ENCODE measurements around the gene MAP3K13.

MAP3K13 gene, protein sequence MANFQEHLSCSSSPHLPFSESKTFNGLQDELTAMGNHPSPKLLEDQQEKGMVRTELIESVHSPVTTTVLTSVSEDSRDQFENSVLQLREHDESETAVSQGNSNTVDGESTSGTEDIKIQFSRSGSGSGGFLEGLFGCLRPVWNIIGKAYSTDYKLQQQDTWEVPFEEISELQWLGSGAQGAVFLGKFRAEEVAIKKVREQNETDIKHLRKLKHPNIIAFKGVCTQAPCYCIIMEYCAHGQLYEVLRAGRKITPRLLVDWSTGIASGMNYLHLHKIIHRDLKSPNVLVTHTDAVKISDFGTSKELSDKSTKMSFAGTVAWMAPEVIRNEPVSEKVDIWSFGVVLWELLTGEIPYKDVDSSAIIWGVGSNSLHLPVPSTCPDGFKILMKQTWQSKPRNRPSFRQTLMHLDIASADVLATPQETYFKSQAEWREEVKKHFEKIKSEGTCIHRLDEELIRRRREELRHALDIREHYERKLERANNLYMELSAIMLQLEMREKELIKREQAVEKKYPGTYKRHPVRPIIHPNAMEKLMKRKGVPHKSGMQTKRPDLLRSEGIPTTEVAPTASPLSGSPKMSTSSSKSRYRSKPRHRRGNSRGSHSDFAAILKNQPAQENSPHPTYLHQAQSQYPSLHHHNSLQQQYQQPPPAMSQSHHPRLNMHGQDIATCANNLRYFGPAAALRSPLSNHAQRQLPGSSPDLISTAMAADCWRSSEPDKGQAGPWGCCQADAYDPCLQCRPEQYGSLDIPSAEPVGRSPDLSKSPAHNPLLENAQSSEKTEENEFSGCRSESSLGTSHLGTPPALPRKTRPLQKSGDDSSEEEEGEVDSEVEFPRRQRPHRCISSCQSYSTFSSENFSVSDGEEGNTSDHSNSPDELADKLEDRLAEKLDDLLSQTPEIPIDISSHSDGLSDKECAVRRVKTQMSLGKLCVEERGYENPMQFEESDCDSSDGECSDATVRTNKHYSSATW

DNA sequence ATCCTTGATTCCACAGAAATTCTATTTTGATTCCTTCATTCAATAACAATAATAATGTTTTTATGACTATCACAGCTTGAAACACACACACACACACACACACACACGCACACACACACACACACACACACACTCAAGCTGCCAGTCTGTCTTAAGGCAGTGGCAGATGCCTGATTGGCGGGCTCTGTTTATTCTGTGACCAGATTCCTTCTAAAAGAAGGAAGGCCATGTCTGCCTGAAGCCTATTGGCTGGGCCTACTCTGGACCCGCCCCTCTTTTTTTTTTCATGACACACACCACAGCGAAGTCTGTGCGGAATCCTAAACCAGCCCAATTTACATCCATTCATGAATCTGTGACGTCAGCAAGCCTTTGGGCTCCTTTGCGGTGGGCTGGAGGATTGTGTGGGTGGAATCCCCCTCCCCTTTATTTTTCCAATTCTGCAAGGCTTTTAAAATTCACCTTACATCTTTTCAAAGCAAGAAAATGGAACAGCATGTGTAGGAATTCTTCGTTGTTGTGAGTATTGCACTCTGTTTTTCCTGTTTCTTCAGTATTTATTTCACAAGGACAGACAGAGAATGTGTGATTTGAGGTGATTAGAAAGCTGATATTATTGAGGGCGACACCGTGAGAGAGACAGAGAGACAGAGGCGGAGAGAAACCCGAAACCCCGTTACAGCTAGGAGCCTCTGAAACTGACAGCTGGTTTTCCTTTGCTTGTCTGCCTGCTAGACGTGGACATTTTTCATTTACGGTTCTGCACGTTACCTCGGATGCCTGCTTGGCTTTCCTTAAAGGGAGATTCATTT lies at the start of gene MAP3K13:
TSS of gene MAP3K13 (plus strand) at position 287 of the 812 bp plus-strand sequence. CDS start 65,446 bp downstream, outside the sequence.
- DNase-seq (ENCODE audit: low read depth): no peak

DNA sequence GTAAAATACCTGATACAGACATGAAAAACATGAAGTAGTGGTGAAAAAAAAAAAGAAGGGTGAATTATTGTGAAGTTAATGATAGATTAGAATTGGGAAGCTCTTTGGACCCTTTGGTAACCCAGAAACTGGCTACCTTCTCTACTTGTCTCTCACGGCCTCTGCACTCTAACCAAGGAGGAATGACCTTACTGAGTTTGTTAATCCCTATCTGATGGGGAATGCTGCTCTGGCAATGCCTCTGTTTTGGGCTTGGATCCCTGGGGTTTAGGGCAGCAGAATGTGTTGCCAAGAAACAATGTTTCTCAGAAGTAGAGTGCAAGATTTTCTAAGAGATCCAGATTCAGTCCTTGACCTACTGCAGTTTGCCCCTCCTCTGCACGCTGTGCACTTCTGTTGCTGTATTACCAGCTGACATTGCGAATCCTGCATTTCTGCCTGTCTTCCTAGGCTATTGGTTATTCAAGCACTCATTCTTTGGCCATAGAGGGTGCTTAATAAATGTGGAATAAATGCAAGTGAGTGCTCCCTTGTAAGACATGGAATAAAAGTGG lies 49.2 kb upstream of the MAP3K13 start:
- no peak for DNase-seq (ENCODE audit: low read depth)

DNA sequence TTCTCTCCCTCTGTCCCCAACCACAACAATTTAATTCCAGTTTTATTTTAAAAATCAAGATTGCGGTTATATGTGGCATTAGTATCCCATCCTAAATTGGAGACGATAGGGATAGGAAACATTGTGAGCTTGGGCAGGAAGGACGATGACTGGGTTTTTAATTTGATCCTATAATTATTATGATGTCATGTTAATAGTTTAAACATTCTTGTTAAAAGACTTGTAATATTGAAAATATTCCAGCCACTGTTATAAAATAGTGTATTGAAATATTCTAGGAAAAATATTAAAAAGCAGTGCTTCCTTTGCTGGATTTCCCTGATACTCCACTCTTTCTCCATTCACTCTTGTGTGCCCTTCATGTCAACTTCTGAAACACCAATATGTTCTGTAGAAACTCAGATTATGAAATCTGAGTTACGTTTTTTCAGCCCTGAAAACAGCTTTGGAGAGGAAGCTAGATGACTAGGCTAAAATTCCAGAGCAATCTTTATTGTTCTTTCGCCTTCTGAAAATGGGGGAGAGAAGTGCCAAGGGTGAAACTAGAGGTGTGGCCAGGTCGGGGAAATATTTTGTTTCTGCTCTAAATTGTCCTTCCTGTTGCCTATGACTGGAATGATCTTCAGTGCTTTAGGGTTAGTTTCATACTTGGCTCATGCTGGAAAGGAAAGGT lies 46.1 kb upstream of the MAP3K13 start:
- no peak for DNase-seq (ENCODE audit: low read depth)

DNA sequence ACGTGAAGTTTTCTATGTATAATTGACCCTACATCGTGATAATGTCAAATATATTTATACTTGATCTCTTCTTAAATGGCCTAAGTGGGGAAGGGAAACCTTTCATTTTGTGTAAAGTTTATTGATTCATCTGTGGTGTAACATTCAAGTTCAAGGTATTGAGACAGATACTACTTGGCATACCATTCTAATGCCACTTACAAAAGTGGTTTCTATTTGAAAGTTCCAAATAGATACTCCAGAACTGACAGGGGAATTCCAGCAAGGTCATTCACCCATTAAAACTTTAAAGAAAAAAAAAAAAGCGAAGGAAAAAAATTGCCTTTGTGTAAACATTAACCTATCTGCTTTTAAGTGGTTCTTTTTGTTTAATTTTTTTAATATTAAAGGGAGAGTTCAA lies 45.3 kb upstream of the MAP3K13 start:
- no peak for DNase-seq (ENCODE audit: low read depth)

DNA sequence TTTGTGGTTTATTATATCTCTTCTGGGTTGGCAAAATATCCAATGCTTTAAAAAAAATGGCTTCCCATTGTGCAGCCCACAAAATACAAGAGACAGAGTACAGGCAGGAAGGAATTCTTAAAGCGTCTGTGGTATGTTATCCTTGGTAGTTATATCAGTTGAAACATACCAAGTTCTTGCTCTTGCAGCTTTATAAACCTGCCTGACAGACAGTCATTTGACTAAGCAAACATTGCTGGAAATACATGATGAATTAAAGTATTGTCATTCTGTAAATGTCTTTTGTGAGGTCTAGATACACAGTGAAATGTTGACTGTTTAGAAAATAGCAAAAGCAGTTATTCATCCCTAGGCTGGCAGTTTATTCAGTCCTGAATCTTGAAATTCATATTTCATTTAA lies 44.8 kb upstream of the MAP3K13 start:
- no peak for DNase-seq (ENCODE audit: low read depth)

DNA sequence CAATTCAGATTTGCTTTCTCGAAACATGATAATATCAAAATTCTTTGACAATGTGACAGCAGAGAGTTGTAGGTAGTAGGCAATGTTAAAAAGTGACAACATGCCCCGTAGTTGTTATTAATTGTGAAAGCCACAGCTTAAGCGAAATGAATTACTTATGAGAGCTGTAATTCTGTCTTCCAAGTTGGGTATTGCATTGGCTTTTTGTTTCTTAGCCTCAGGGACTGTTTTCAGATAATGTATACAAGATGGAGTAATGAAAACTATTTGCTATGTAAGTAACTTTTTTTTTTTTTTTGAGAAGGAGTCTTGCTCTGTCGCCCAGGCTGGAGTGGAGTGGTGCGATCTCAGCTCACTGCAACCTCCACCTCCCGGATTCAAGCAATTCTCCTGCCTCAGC lies 43.1 kb upstream of the MAP3K13 start:
- DNase-seq (ENCODE audit: low read depth): no peak

DNA sequence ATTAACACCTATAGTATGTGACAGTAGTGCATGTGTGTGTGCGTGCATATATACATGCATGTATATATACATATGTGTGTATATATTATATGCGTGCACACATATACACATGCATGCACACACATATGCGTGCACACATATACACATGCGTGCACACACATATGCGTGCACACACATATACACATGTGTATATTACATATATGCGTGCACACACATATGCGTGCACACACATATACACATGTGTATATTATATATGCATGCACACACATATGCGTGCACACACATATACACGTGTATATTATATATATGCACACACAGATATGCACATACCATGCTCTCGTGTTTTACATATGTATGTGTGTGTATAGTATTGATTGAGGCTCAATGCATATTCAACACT lies 42.0 kb upstream of the MAP3K13 start:
- no peak for DNase-seq (ENCODE audit: low read depth)

DNA sequence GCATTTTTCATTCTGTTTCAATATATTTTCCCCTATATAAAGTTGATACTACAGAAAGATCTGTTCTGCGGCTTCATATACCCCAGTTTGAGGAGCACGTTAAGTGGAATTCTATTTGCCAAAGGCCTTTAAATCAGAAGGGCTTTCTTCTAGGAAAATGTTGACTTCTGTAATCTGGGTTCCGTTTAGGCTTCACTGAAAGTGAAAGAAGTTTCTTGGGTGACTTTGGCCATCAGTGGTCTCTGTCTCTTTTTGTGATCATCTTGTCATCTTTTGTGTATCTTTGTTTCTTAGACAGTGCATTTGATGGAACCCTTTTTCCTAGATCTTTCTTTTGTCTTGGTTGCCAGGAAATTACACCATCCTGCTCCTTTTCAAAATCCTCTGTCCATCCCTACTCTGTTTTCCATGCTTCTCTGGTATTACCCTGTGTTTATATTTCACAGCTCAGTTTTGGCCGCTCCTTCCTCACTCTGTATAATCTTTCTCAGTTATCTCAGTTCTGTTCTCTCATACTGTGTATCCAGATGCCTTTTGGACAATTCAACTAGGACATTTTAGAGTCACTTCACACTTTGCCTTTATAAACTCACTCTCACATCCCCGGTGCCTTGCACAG lies 40.7 kb upstream of the MAP3K13 start:
- DNase-seq (ENCODE audit: low read depth): no peak

DNA sequence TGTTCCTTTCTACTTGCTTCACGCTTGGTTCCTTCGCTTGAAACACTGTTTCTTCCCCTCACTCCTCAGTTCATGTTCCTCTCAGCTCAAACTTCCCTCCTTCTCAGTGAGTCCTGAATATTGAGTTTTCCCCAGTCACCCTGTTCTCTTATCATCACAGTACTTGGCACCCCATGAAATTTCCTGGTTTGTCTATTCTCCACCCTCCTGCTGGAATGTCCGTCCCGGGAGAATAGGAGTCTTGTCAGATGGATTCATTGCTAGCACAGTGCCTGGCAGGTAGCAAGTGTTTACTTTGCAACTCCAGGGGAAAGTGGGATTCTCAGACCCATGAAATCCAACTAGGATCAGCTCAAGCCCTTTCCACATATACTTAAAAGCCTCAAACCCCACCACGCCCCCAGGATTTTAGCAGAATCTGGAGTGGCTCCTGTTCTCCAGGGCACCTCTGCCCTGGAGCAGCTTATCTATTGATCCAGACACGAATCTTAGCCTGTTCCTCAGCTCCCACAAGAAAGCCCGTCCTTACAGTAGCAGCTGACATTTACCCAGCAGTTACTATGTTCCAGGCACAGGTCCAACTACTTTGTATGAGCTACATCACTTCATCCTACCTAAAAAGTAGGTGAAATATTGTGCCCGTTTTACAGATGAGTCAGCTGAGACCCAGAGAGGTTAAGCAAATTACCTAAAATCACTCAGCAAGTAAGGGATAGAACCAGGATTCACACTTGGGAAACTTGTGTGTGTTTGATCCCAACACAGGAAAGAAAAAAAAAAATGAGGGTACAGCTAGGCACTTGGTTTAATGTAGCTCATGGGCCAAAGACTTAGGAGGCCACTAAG lies 36.8 kb upstream of the MAP3K13 start:
- no peak for DNase-seq (ENCODE audit: low read depth)

DNA sequence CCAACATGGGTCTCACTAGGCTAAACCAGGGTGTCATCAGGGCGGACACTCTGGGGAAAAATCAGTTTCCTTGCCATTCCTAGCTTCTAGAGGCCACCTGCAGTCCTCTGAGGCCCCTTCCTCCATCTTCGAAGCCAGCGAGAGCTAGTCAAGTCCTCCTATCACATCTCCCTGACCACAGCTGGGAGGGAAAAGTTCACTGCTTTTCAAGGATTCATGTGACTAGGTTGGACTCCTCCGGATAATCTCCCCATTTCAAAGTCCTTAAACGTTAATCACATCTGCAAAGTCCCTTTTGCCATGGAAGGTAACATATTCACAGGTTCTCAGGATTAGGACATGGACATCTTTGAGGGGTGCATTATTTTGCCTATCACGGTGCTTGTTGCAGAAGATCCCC lies 35.9 kb upstream of the MAP3K13 start:
- no peak for DNase-seq (ENCODE audit: low read depth)

DNA sequence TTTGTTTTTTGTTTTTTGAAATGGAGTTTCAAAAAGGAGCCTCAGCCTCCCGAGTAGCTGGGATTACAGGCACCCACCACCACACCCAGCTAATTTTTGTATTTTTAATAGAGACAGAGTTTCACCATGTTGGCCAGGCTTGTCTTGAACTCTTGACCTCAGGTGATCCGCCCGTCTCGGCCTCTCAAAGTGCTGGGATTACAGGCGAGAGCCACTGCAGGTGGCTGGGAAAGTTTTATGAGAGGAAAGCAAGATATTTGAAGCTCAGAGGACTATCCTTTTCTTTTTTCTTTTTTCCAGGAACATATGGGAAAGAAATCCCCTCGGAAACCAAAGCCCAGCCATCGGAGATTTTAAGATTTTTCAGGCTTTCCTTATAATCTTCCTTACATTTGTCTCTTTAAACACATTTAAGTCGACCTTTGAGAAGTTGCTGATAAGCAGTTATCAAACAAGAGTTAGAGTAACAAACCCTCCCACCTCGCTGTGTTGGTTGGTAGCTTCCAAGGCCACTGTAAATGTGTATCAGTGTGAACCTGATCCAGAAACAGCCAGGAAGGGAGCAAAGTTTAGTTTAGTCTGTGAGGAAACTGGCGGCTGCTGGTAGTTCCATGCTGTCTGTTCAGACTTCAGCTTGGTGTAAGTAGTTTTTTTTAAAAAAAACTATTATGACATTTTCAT lies 34.5 kb upstream of the MAP3K13 start:
- no peak for DNase-seq (ENCODE audit: low read depth)

DNA sequence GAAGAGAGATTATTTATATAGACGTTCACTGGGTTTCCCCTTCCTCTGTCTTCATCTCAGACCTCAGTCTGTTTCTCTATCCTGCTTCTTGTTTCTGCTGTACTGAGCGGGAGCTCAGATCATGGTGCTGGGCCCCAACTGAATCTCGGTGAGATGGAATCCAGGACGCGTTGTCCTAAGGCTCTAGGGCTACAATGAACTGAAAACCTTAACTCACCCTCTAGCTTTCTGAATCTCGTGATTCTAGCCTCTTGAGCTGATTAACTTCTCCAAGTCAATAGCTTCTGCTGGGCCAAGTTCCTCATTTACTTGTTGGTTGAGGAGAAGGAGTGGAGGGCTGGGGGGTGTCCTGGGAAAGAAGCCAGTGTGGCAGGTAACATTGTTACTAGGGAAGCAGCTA lies 32.7 kb upstream of the MAP3K13 start:
- DNase-seq (ENCODE audit: low read depth): no peak

DNA sequence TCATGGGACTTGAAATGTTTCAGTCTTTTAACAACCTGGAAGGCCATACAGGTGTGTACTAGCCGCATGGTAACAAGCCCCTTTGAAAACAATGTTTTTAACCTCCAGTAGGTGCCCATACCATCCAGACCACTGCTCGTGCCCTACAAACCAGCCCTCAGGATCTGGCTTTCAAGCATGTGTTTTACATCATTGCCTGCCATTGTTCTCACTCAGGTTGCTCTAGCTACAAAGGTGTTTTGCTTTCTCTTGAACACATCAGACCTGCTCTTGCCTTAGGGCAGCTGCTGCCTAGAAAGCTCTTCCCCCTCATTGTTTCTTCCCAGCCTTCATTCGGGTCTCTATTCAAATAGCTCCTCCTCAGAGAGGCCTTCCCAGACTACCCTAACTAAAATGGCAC lies 32.3 kb upstream of the MAP3K13 start:
- no peak for DNase-seq (ENCODE audit: low read depth)

DNA sequence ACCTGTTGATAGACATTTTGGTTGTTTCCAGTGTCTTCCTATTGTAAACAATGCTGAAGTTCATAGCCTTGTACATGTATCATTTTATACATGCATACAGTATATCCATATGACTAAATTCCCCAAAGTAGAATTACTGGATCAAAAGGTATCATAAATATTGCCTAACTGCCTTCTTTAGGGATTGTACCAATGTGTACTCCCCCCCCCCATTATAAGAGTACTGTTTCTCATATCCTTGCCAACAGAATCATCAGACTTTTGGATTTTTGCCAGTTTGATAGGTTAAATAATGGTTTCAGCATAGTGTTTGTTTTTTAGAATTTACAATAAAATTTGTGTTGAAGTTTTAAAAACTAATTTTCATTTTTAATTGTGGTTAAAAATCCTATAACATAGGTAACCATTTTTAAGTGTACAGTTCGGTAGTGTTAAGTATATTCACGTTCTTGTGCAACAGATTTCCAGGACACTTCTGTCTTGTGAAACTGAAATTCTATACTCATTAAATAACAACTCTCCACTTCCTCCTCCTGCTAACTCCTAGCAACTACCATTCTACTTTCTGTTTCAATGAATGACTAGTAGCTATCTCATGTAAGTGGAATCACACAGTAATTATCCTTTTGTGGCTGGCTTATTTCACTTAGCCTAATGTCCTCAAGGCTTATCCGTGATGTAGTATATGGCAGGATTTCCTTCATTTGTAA lies 30.8 kb upstream of the MAP3K13 start:
- DNase-seq (ENCODE audit: low read depth): no peak

DNA sequence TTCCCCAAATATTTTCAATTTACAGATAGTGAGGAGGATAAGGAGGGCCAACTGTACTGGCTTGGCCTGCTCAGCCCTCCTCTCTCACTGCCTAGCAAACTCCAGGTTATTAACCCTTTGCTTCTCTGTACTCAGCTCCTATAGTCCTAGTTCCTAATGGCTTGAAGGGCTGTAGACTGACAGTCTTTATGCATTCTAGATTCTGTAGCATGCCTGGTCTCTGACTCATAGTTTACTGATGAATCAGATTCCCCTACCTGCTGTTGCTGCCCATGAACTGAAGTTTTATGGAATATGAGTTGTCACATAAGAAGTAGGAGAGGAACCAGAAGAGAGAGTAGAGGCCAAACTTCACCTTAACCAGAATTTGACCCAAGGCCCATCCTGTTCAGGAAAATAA lies 27.1 kb upstream of the MAP3K13 start:
- no peak for DNase-seq (ENCODE audit: low read depth)

DNA sequence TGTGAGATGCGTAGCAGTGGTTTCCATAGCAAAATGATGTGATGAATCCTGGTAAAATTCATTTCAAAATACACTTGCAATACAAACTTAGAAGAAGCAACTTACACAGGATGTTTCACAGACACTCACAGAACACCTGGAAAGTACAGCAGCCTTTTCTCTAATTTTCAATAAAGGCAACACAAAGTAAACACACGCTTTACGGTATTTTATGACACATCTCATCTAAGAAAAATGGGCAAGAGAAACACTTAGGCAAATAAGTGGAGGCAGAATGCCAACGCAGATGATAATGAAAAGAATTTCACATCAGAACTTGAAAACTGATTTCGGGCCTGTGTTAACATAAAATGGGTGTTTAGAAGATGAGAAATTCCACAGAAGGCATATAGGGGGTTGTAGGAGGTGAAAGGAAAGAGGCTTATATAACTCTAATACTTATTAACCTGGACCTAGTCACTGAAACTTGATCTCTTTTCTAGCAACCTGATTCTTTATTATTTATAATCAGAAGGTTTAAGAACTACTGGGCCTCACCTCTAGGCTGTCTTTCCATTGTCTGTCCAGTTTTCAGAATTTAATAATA lies 25.6 kb upstream of the MAP3K13 start:
- DNase-seq (ENCODE audit: low read depth): no peak

DNA sequence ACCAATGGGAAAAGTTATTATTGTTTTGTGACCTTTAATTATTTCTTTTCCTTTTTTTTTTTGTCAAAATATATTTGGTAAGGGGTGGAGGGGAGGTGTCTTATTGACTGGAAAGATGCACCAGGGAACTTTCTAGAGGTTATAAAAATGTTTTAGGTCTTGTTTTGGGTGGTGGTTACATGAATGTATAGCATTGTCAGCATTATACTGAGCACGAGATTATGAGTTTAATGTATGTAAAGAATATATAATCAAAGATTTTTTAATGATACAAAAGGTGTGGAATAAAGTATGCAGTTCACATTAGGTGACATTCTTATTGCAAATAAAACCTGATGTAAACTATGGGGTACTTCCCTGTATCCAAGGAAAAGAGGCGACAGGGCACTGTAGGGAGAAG lies 23.0 kb upstream of the MAP3K13 start:
- DNase-seq (ENCODE audit: low read depth): no peak

DNA sequence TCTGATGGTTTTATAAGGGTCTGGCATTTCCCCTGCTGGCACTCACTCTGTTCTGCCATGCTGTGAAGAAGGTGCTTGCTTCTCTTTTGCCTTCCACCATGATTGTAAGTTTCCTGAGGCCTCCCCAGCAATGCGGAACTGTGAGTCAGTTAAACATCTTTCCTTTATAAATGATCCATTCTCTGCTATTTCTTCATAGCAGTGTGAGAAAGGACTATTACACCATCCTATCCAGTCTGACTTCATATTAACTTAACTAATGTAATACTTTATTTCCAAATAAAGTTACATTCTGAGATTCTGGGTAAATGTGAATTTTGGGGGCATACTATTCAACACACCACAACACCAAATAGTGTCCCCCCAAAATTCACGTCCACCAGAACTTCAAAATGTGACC lies 22.2 kb upstream of the MAP3K13 start:
- DNase-seq (ENCODE audit: low read depth): no peak
